OCI-LY1 (cell line): Measurements from ENCODE around the gene CRYBB1.

Experiments
- H2AFZ ChIP-seq: fragments of 200-600 bp; sonication (generic), shearing (Covaris generic); 2 replicates; pipeline ENCODE4 v1.6.0; 2014; ENCODE audit warnings: antibody characterized with exemption, mild to moderate bottlenecking, low read length
- H3F3A ChIP-seq: fragments of 200-600 bp; sonication (generic), shearing (Covaris generic); 2 replicates; pipeline ENCODE4 v1.6.0; 2014; ENCODE audit warnings: mild to moderate bottlenecking, antibody characterized with exemption, low read length, moderate library complexity; ENCODE audit not compliant: insufficient read depth
- H3K27ac ChIP-seq: fragments of 200-600 bp; sonication (generic); 2 replicates; pipeline ENCODE4 v1.5.1; 2014; ENCODE audit warnings: low read length, mixed run types, mild to moderate bottlenecking, low read depth; ENCODE audit not compliant: poor library complexity, severe bottlenecking
- H3K27me3 ChIP-seq: fragments of 200-600 bp; sonication (generic); 2 replicates; pipeline ENCODE4 v1.6.0; 2014; ENCODE audit warnings: antibody characterized with exemption, mild to moderate bottlenecking, low read length, moderate library complexity; ENCODE audit not compliant: insufficient read depth
- H3K36me3 ChIP-seq: fragments of 200-600 bp; sonication (generic); 2 replicates; pipeline ENCODE4 v1.6.1; 2014; ENCODE audit warnings: mild to moderate bottlenecking, antibody characterized with exemption, low read length, moderate library complexity, mixed read lengths; ENCODE audit not compliant: insufficient read depth
- H3K4me1 ChIP-seq: fragments of 200-600 bp; sonication (generic); 2 replicates; pipeline ENCODE4 v1.5.1; 2014; ENCODE audit warnings: mild to moderate bottlenecking, low read length, moderate library complexity; ENCODE audit not compliant: insufficient read depth, severe bottlenecking
- H3K4me2 ChIP-seq: fragments of 200-600 bp; sonication (generic), shearing (Covaris generic); 2 replicates; pipeline ENCODE4 v1.6.1; 2014; ENCODE audit warnings: low read length
- H3K4me3 ChIP-seq: fragments of 200-600 bp; sonication (generic); 2 replicates; pipeline ENCODE4 v1.5.1; 2014; ENCODE audit warnings: low read length, low read depth, mild to moderate bottlenecking, mixed read lengths; ENCODE audit not compliant: poor library complexity, severe bottlenecking
- H3K79me2 ChIP-seq: fragments of 200-600 bp; shearing (Covaris generic); 2 replicates; pipeline ENCODE4 v1.6.1; 2016; ENCODE audit warnings: mixed run types, low read length, mixed read lengths; ENCODE audit not compliant: insufficient read depth
- H3K9ac ChIP-seq: fragments of 200-600 bp; sonication (generic), shearing (Covaris generic); 2 replicates; pipeline ENCODE4 v1.6.1; 2014; ENCODE audit warnings: mild to moderate bottlenecking, low read length, mixed read lengths
- H3K9me2 ChIP-seq: fragments of 200-600 bp; sonication (generic), shearing (Covaris generic); 2 replicates; pipeline ENCODE4 v1.6.1; 2014; ENCODE audit warnings: low read depth, mild to moderate bottlenecking, low read length, mixed read lengths
- H3K9me3 ChIP-seq: fragments of 200-600 bp; shearing (Covaris generic); 2 replicates; pipeline ENCODE4 v1.6.1; 2014; ENCODE audit warnings: low read length, mixed read lengths
- H4K20me1 ChIP-seq: fragments of 200-600 bp; sonication (generic), shearing (Covaris generic); 2 replicates; pipeline ENCODE4 v1.6.0; 2016; ENCODE audit warnings: mild to moderate bottlenecking, low read length; ENCODE audit not compliant: insufficient read depth
- CTCF ChIP-seq: fragments of 200-600 bp; sonication (generic), shearing (Covaris generic); IDR thresholded peaks from 2 replicates; pipeline ENCODE4 v1.5.1; 2017; ENCODE audit warnings: mild to moderate bottlenecking, antibody characterized with exemption, low read length, moderate library complexity, mixed read lengths
- EZH2 ChIP-seq: fragments of 200-600 bp; sonication (generic), shearing (Covaris generic); IDR thresholded peaks from 2 replicates; pipeline ENCODE4 v1.8.0; 2017; ENCODE audit warnings: borderline replicate concordance, mixed run types, mild to moderate bottlenecking, antibody characterized with exemption, low read length, moderate library complexity, mixed read lengths

The CRYBB1 gene

GRCh38 chr22:26663374-26663923, 45.6 kb upstream of the CRYBB1 start:
- peaks cover 5% of the 10 kb centered on the region; the same call in 1 of the 2 replicates for H3K36me3 ChIP-seq
- peak overlapping the region; percentile 74 for H3K4me2 ChIP-seq
- peak overlapping the region; percentile 62 for H3K9ac ChIP-seq
- peak overlapping the region; percentile 93 for H3K27ac ChIP-seq
- no peaks in the 10 kb centered on the region for H3K9me3 ChIP-seq
- TF ChIP-seq CTCF: no peak
- TF ChIP-seq EZH2: no peak
- peaks cover 63% of the 10 kb centered on the region for H3K4me1 ChIP-seq
- no peak overlapping the region for H2AFZ ChIP-seq
- no peaks in the 10 kb centered on the region for H3K27me3 ChIP-seq
- no peaks in the 10 kb centered on the region for H4K20me1 ChIP-seq
- H3K4me3 ChIP-seq: peak overlapping the region; percentile 52
- H3F3A ChIP-seq: peaks cover 4% of the 10 kb centered on the region; the same call in 1 of the 2 replicates
- no peaks in the 10 kb centered on the region for H3K9me2 ChIP-seq
- H3K79me2 ChIP-seq: no peaks in the 10 kb centered on the region

GRCh38 chr22:26662160-26662559, 44.3 kb upstream of the CRYBB1 start:
- Histone ChIP-seq H3K4me3 (no peak overlapping the region), H3K27me3 (no peaks in the 10 kb centered on the region), H3K9me3 (no peaks in the 10 kb centered on the region), H2AFZ (no peak overlapping the region), H3K9me2 (no peaks in the 10 kb centered on the region), H3K4me2 (peak overlapping the region; percentile 74; the same call in 1 of the 2 replicates), H4K20me1 (no peaks in the 10 kb centered on the region), H3K27ac (peak overlapping the region; percentile 93), H3F3A (peaks cover 4% of the 10 kb centered on the region; the same call in 1 of the 2 replicates), H3K9ac (no peak overlapping the region; the same call in 1 of the 2 replicates), H3K79me2 (no peaks in the 10 kb centered on the region), H3K36me3 (peaks cover 5% of the 10 kb centered on the region; the same call in 1 of the 2 replicates), H3K4me1 (peaks cover 76% of the 10 kb centered on the region)
- no peak for TF ChIP-seq EZH2
- no peak for TF ChIP-seq CTCF

GRCh38 chr22:26660961-26661578, 43.2 kb upstream of the CRYBB1 start:
- Histone ChIP-seq H3F3A (peaks cover 4% of the 10 kb centered on the region; the same call in 1 of the 2 replicates), H3K9me3 (no peaks in the 10 kb centered on the region), H3K79me2 (no peaks in the 10 kb centered on the region), H3K4me3 (no peak overlapping the region), H3K4me1 (peaks cover 79% of the 10 kb centered on the region), H3K4me2 (peak overlapping the region; percentile 17; the same call in 1 of the 2 replicates), H3K9ac (no peak overlapping the region), H2AFZ (no peak overlapping the region), H4K20me1 (no peaks in the 10 kb centered on the region), H3K9me2 (no peaks in the 10 kb centered on the region), H3K27ac (peak overlapping the region; percentile 77), H3K27me3 (no peaks in the 10 kb centered on the region), H3K36me3 (peaks cover 5% of the 10 kb centered on the region; the same call in 1 of the 2 replicates)
- TF ChIP-seq CTCF (no peak), EZH2 (no peak)
